ENCODE data around the gene MIOX.

MIOX gene

DNA sequence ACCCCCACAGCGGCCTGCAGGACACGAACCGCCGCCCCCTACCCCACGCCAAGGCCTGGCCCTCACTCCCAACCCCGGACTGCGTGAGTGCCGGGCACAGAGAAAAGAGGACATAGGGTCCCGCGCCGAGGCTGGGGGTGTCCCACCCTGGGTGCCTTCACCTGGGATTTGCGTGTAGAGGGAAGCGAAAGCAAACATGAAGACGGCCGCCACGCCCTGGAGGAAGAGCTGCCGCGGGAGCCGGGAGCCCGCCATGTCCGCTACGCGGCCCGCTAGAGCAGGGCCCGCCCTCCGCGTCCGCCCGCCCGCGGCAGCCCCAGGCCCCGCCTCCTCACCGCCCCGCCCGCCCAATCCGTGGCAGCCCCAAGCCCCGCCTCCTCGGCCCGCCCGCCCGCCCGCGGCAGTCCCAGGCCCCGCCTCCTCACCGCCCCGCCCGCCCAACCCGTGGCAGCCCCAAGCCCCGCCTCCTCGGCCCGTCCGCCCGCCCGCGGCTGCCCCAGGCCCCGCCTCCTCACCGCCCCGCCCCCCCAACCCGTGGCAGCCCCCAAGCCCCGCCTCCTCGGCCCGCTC, 20.8 kb downstream of the MIOX start, which contains the start of gene LMF2:
TSS of gene LMF2 (minus strand) at position 282 of the 570 bp plus-strand sequence. CDS start at position 255, 27 bp downstream.
- peak within 1 kb of the TSS; percentile 68 for H3K27ac ChIP-seq (ENCODE audit: low read depth, low read length)
- no peaks in the 10 kb centered on the region for H3K9me2 ChIP-seq (replicated peaks; ENCODE audit: control insufficient read depth, low read length)
- H3F3A ChIP-seq (ENCODE audit: control insufficient read depth, insufficient read depth), result no peaks in the 10 kb centered on the region
- peaks cover 19% of the 10 kb centered on the region for H3K4me1 ChIP-seq (ENCODE audit: control insufficient read depth, low read length)
- TF ChIP-seq, protein P1, sequence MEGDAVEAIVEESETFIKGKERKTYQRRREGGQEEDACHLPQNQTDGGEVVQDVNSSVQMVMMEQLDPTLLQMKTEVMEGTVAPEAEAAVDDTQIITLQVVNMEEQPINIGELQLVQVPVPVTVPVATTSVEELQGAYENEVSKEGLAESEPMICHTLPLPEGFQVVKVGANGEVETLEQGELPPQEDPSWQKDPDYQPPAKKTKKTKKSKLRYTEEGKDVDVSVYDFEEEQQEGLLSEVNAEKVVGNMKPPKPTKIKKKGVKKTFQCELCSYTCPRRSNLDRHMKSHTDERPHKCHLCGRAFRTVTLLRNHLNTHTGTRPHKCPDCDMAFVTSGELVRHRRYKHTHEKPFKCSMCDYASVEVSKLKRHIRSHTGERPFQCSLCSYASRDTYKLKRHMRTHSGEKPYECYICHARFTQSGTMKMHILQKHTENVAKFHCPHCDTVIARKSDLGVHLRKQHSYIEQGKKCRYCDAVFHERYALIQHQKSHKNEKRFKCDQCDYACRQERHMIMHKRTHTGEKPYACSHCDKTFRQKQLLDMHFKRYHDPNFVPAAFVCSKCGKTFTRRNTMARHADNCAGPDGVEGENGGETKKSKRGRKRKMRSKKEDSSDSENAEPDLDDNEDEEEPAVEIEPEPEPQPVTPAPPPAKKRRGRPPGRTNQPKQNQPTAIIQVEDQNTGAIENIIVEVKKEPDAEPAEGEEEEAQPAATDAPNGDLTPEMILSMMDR (IDR thresholded peaks at IDR 0.05; ENCODE audit: low read depth, low read length, poor library complexity, severe bottlenecking), result no peak
- no peak for TF ChIP-seq EZH2phosphoT487 (IDR thresholded peaks at IDR 0.05; ENCODE audit: borderline replicate concordance, low read length)
- H3K79me2 ChIP-seq (ENCODE audit: control insufficient read depth, low read length), result peaks cover 72% of the 10 kb centered on the region
- peaks cover 55% of the 10 kb centered on the region for H3K36me3 ChIP-seq (ENCODE audit: control insufficient read depth, low read length)
- no peaks in the 10 kb centered on the region for H3K9me3 ChIP-seq (ENCODE audit: control insufficient read depth, insufficient read depth, low read length)
- peak within 1 kb of the TSS; percentile 99 for H3K4me2 ChIP-seq (ENCODE audit: low read length)
- H3K4me3 ChIP-seq (ENCODE audit: low read length), result peak within 1 kb of the TSS; percentile 100
- H3K27me3 ChIP-seq (ENCODE audit: control insufficient read depth, low read length), result no peaks in the 10 kb centered on the region
- H4K20me1 ChIP-seq (ENCODE audit: control insufficient read depth, insufficient read depth, low read depth, low read length), result peaks cover 10% of the 10 kb centered on the region; the same call in 1 of the 2 replicates

DNA sequence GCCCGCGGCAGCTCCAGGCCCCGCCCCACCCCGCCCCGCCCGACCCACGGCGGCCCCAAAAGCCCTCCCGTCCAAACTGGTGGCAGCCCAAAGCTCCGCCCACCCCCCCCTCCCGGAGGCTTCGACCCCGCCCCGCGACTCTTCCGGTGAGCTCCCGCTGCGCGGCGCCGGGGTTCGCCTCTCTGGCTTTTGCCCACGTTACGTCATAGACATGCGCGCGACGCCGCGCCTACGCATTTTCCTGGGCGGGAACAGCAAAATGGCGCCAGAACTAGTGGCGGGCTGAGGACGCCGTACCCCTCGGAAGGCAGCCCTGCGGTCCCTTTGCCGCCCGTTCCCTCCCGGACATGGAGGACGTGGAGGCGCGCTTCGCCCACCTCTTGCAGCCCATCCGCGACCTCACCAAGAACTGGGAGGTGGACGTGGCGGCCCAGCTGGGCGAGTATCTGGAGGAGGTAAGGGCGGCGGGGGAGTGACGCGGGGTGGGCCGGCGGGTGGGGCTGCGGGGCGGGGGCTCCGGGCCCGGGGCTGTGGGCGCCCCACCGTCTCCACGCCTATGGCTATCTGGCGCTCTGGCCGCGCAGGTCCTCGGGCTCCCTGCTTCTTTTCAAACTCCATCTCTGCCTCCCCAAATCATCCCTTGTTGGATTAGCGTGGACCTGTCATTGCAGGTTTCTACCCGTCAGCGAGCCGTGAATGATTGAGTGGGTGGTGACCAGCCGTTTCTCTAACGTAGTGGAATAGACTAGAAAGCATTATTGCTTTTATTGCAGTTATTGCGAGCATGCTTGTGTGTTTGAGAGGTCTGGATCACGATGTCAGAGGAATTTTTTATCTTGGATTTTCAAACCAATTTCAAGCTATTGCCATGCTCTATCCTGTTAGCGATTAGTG, 21.6 kb downstream of the MIOX start, which contains the start of gene NCAPH2:
TSS of gene NCAPH2 (plus strand) at position 234 of the 894 bp plus-strand sequence. CDS start at position 348, 114 bp downstream.
- H3K27me3 ChIP-seq (ENCODE audit: control insufficient read depth, low read length), result no peaks in the 10 kb centered on the region
- peaks cover 19% of the 10 kb centered on the region for H3K4me1 ChIP-seq (ENCODE audit: control insufficient read depth, low read length)
- peaks cover 14% of the 10 kb centered on the region; the same call in 1 of the 2 replicates for H4K20me1 ChIP-seq (ENCODE audit: control insufficient read depth, insufficient read depth, low read depth, low read length)
- peak within 1 kb of the TSS; percentile 68 for H3K27ac ChIP-seq (ENCODE audit: low read depth, low read length)
- H3K9me2 ChIP-seq (replicated peaks; ENCODE audit: control insufficient read depth, low read length), result no peaks in the 10 kb centered on the region
- peaks cover 80% of the 10 kb centered on the region for H3K79me2 ChIP-seq (ENCODE audit: control insufficient read depth, low read length)
- peak within 1 kb of the TSS; percentile 99 for H3K4me2 ChIP-seq (ENCODE audit: low read length)
- TF ChIP-seq, protein P1 (IDR thresholded peaks at IDR 0.05; ENCODE audit: low read depth, low read length, poor library complexity, severe bottlenecking), result no peak
- TF ChIP-seq EZH2phosphoT487 (IDR thresholded peaks at IDR 0.05; ENCODE audit: borderline replicate concordance, low read length), result no peak
- peak within 1 kb of the TSS; percentile 100 for H3K4me3 ChIP-seq (ENCODE audit: low read length)
- H3K9me3 ChIP-seq (ENCODE audit: control insufficient read depth, insufficient read depth, low read length), result no peaks in the 10 kb centered on the region
- peaks cover 58% of the 10 kb centered on the region for H3K36me3 ChIP-seq (ENCODE audit: control insufficient read depth, low read length)
- no peaks in the 10 kb centered on the region for H3F3A ChIP-seq (ENCODE audit: control insufficient read depth, insufficient read depth)

DNA sequence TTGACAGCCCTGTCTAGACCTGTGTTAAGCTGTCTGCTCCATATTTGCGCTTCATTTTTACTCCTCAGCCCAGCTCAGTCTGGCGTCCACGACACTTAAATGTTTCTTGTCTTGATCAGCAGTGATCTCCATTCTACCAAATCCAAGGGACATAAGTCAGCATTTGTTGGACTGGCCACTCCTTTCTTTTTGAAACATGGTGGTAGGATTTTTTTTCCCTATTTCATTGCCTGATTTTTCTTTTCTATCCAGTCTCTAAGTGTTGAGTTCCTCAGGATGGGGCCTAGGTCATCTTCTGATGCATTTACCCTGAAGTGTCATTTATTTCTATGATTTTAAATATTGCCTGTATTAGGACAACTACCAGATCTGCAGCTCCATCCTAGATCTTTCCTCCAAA, 22.2 kb downstream of the MIOX start:
- TF ChIP-seq EZH2phosphoT487 (IDR thresholded peaks at IDR 0.05; ENCODE audit: borderline replicate concordance, low read length), result no peak
- TF ChIP-seq, protein P1 (IDR thresholded peaks at IDR 0.05; ENCODE audit: low read depth, low read length, poor library complexity, severe bottlenecking), result no peak
- Histone ChIP-seq H3K9me2 (replicated peaks; ENCODE audit: control insufficient read depth, low read length) (no peaks in the 10 kb centered on the region), H3K36me3 (ENCODE audit: control insufficient read depth, low read length) (peaks cover 57% of the 10 kb centered on the region), H3K79me2 (ENCODE audit: control insufficient read depth, low read length) (peaks cover 86% of the 10 kb centered on the region), H3K27me3 (ENCODE audit: control insufficient read depth, low read length) (no peaks in the 10 kb centered on the region), H3K4me3 (ENCODE audit: low read length) (peak overlapping the region; percentile 85), H3K4me1 (ENCODE audit: control insufficient read depth, low read length) (peaks cover 19% of the 10 kb centered on the region), H3K4me2 (ENCODE audit: low read length) (peak overlapping the region; percentile 88), H3K27ac (ENCODE audit: low read depth, low read length) (peak overlapping the region; percentile 51), H3F3A (ENCODE audit: control insufficient read depth, insufficient read depth) (no peaks in the 10 kb centered on the region), H4K20me1 (ENCODE audit: control insufficient read depth, insufficient read depth, low read depth, low read length) (peaks cover 14% of the 10 kb centered on the region; the same call in 1 of the 2 replicates), H3K9me3 (ENCODE audit: control insufficient read depth, insufficient read depth, low read length) (no peaks in the 10 kb centered on the region)
